TTC549 (cell line): ENCODE measurements around the gene ADRA2B.

Source experiments
- FAIRE-seq: peaks from 2 replicates; lab custom pipeline; 2012; peaks lifted over from hg19 to GRCh38; lab: Jason Lieb, UNC

Gene ADRA2B

GRCh38 chr2:96136129-96136720 lies 19.9 kb upstream of the ADRA2B start:
- no peak for FAIRE-seq

GRCh38 chr2:96135621-96136020 lies 19.2 kb upstream of the ADRA2B start:
- no peak for FAIRE-seq

- no peak for FAIRE-seq
Measured at GRCh38 chr2:96135171-96135570, 18.8 kb upstream of the ADRA2B start.

- no peak for FAIRE-seq
Measured at GRCh38 chr2:96134421-96134820, 18.1 kb upstream of the ADRA2B start.

GRCh38 chr2:96131813-96132745 lies 15.7 kb upstream of the ADRA2B start:
- FAIRE-seq, result no peak

GRCh38 chr2:96131152-96131812 lies 14.9 kb upstream of the ADRA2B start:
- no peak for FAIRE-seq

GRCh38 chr2:96130483-96130882 lies 14.1 kb upstream of the ADRA2B start:
- FAIRE-seq, result no peak

GRCh38 chr2:96129528-96130120 lies 13.3 kb upstream of the ADRA2B start:
- FAIRE-seq, result no peak

GRCh38 chr2:96128456-96128855 lies 12.1 kb upstream of the ADRA2B start:
- FAIRE-seq, result no peak

GRCh38 chr2:96124406-96125265 lies 8.3 kb upstream of the ADRA2B start:
- FAIRE-seq, result no peak

- no peak for FAIRE-seq
Measured at GRCh38 chr2:96123936-96124335, 7.6 kb upstream of the ADRA2B start.

GRCh38 chr2:96123290-96123689 lies 6.9 kb upstream of the ADRA2B start:
- FAIRE-seq, result no peak

GRCh38 chr2:96122391-96122790 lies 6.0 kb upstream of the ADRA2B start:
- FAIRE-seq, result no peak

GRCh38 chr2:96121414-96121813 lies 5.0 kb upstream of the ADRA2B start:
- FAIRE-seq, result no peak

GRCh38 chr2:96120991-96121390 lies 4.6 kb upstream of the ADRA2B start:
- no peak for FAIRE-seq

- no peak for FAIRE-seq
Measured at GRCh38 chr2:96120091-96120720, 3.8 kb upstream of the ADRA2B start.

GRCh38 chr2:96119389-96119751 lies 3.0 kb upstream of the ADRA2B start:
- no peak for FAIRE-seq

- no peak for FAIRE-seq
Measured at GRCh38 chr2:96118698-96119388, 2.5 kb upstream of the ADRA2B start.

GRCh38 chr2:96117701-96118588 lies 1.6 kb upstream of the ADRA2B start:
- no peak for FAIRE-seq
